ENCODE data around the gene XCL2. TPM values are rescaled to one million over a fixed set of nuclear protein-coding genes. Genes with fewer than 3 reads are reported as not detected.

XCL2 gene, protein sequence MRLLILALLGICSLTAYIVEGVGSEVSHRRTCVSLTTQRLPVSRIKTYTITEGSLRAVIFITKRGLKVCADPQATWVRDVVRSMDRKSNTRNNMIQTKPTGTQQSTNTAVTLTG
- not detected in 2 replicates for total RNA-seq

DNA sequence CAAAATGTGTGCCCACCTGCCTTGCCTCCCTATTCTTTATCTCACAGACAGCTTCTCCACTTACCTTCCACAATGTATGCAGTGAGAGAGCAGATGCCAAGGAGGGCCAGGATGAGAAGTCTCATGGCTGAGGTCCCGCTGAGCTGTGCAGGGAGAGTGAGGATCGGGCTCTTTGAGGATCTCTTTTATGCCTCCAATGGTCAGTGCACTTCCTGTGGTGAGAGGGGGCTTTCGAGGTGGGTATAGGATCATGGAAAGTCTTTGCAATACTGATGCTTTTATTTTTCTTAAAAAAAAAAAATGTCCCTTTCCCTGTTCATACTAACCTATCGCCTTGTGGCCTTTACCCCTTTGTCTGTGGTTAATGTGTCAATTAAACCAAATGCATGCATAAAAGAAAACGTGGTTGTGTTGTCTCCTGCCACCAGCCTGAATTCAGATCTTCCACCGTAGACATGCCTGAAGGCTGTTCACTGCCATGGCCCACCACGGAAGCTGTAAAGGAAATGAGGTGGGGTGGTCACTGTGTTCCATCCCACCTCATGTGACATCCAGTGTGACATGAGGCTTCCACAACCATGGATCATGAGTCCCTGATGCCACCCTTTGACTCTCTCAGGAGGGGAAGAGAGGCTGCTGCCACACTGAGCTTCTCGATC, at the start of gene XCL2:
TSS of gene XCL2 (minus strand) at position 158 of the 659 bp plus-strand sequence. CDS start at position 125, 33 bp downstream.

DNA sequence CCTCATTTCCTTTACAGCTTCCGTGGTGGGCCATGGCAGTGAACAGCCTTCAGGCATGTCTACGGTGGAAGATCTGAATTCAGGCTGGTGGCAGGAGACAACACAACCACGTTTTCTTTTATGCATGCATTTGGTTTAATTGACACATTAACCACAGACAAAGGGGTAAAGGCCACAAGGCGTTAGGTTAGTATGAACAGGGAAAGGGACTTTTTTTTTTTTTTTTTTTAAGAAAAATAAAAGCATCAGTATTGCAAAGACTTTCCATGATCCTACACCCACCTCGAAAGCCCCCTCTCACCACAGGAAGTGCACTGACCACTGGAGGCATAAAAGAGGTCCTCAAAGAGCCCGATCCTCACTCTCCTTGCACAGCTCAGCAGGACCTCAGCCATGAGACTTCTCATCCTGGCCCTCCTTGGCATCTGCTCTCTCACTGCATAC, 32.5 kb upstream of the XCL2 start, which contains the start of gene XCL1:
TSS of gene XCL1 (plus strand) at position 361 of the 444 bp plus-strand sequence. CDS start at position 394, 33 bp downstream.

Other genes starting within 250 kb of the XCL2 start
- not detected in 2 replicates for gene XCL1, start 32.6 kb upstream of the XCL2 start, total RNA-seq
- gene DPT, start 185.2 kb upstream of the XCL2 start, total RNA-seq = 0.18 TPM in 1 of 2 replicates, not detected in the other

Measured in smooth muscle cell of bladder (primary cell).